Adrenal gland (tissue), 12 donors: ENCODE data around the gene UBE2O. TPM values are rescaled to one million over a fixed set of nuclear protein-coding genes. Genes with fewer than 3 reads are reported as not detected.

ENCODE experiments used
- DNase-seq, 7 donors: peaks; one replicate each; pipeline ENCODE4 v3.0.0-alpha.2; 2019 to 2020
- H3K27ac ChIP-seq, 5 donors: fragments of 200-600 bp; sonication (generic) in 4 of 5; 1 replicate in 3 of 5; 2 replicates in 2 of 5; pipeline versions ENCODE4 v1.5.1 to v1.8.0; 2016 to 2020; ENCODE audit warnings: mild to moderate bottlenecking in 1 of 5
- H3K27me3 ChIP-seq: fragments of 200-600 bp; 2 replicates; pipeline ENCODE4 v1.8.0; 2021
- H3K36me3 ChIP-seq, 2 donors: fragments of 200-600 bp; replicated peaks in 1 of 2; 1 replicate in 1 of 2; 2 replicates in 1 of 2; pipeline versions ENCODE4 v1.5.1 to v1.8.0; 2018 to 2022
- H3K4me1 ChIP-seq, 2 donors: fragments of 200-600 bp; replicated peaks in 1 of 2; 1 replicate in 1 of 2; 2 replicates in 1 of 2; pipeline versions ENCODE4 v1.5.1 to v1.8.0; 2018 to 2021
- H3K4me3 ChIP-seq, 4 donors: fragments of 200-600 bp; sonication (generic) in 3 of 4; one replicate each; pipeline ENCODE4 v1.5.1; 2016 to 2018
- H3K9me3 ChIP-seq, 3 donors: fragments of 200-600 bp; sonication (generic) in 1 of 3; replicated peaks in 1 of 3; 1 replicate in 2 of 3; 2 replicates in 1 of 3; pipeline versions ENCODE4 v1.5.1 to v1.8.0; 2016 to 2021
- POLR2A ChIP-seq, 2 donors: fragments of 450-650 bp; IDR thresholded peaks; one replicate each; pipeline ENCODE4 v1.6.1; 2017; ENCODE audit warnings: antibody characterized with exemption in 2 of 2, mild to moderate bottlenecking in 2 of 2, moderate library complexity in 1 of 2
- WGBS, 4 donors: extraction: QIAGEN DNeasy Blood & Tissue Kit in 2 of 4; methylation state at CpG; one replicate each; pipeline versions ENCODE4 v1.1.5 to v1.1.7; 2013 to 2017; 5-methylcytosine and 5-hydroxymethylcytosine counted together
- intact Hi-C, 2 donors: fragments of 100-400 bp; cut with DNase I; formaldehyde crosslinking; loops; one replicate each; pipeline versions ENCODE4 v1.14.1 to v1.15.0; 2022 to 2023
- polyA plus RNA-seq, 3 donors: library from polyadenylated mRNA; stranded (reverse); fragments of 200-250 nt in 2 of 3; fragments of 350-450 nt in 1 of 3; fragmentation: Illumina TruSeq in 1 of 3; extraction: RNeasy Lipid Tissue Mini Kit (QIAGEN cat#74804) in 1 of 3; gene quantifications; one replicate each; pipeline ENCODE4 v1.2.3, GENCODE V29; 2013 to 2014
- total RNA-seq, 9 donors: library from RNA; depleted of rRNA in 4 of 9; stranded (reverse); fragments of >200 nt in 4 of 9; fragments of 120-200 nt in 1 of 9; fragmentation: NEBNext Ultra II Directional in 1 of 9; extraction: Animal tissue kit (Norgen Biotek cat#: 25700) in 1 of 9; gene quantifications; one replicate each; pipeline versions ENCODE4 v1.1.0 to v1.2.4, GENCODE V29; 2013 to 2023
- TF ChIP-seq, protein P1 (sequence below), 6 experiments: fragments of 450-650 bp in 4 of 6; fragments of 200-600 bp in 2 of 6; sonication (generic) in 1 of 6; IDR thresholded peaks; 1 replicate in 5 of 6; 2 replicates in 1 of 6; pipeline versions ENCODE4 v1.5.1 to v1.8.0; 2016 to 2021; ENCODE audit warnings: antibody characterized with exemption in 6 of 6, mild to moderate bottlenecking in 2 of 6, moderate library complexity in 1 of 6
- donor health status: healthy with polysubstance abuse.
- donor health status: Bipolar disorder and iron deficiency.
- donor health status: DM: yes; HTN: yes; CAD: no.
- donor health status: DM: no; HTN: no; CAD: no.
- donor health status: DM: no; HTN: no; CAD: no.
- donor health status: DM: yes; HTN: yes; CAD: no.

Gene UBE2O
- total and polyA plus RNA-seq, 12 donors = 9.8 to 21.8 (median 15.8) TPM

DNA sequence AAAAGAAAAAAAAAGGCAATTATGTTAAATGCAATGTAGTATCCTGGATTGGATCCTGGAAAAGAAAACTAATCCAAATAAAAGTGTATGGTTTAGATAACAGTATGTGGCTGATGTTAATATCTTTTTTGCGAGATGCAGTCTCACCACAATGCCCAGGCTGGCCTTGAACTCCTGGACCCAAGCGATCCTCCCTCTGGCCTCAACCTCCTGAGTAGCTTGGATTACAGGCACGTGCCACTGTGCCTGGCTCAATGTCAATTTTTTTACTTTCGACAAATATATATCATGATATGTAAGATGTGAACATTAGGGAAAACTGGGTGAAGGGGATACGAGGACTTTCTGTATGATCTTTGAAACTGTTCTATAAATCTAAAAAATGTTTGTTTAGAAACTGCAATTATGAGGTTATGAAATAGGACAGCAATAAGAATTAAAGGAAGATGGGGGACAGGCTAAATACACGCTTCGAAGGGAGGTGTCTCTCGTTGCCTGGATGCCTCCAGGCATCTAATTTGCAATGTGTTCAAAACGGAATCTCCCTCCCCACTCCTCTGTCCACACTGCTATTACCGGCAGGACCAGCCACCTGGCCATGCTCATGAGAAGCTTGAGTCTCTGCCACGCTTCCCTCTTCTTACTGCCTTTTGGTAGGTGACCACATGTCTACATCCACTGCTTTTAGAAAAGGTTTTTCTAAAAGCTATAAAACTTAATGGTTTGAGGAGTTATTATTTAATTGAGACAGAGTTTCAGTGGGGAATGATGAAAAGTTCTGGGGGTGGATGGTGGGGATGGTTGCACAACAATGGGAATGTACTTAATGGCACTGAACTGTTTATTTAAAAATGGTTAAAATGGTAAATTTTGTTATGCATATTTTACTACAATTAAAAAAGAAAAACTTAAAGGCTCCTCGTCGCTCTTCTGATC is 15.2 kb downstream of the UBE2O start:
- intact Hi-C loops = no loop called here
- TF ChIP-seq, protein P1, sequence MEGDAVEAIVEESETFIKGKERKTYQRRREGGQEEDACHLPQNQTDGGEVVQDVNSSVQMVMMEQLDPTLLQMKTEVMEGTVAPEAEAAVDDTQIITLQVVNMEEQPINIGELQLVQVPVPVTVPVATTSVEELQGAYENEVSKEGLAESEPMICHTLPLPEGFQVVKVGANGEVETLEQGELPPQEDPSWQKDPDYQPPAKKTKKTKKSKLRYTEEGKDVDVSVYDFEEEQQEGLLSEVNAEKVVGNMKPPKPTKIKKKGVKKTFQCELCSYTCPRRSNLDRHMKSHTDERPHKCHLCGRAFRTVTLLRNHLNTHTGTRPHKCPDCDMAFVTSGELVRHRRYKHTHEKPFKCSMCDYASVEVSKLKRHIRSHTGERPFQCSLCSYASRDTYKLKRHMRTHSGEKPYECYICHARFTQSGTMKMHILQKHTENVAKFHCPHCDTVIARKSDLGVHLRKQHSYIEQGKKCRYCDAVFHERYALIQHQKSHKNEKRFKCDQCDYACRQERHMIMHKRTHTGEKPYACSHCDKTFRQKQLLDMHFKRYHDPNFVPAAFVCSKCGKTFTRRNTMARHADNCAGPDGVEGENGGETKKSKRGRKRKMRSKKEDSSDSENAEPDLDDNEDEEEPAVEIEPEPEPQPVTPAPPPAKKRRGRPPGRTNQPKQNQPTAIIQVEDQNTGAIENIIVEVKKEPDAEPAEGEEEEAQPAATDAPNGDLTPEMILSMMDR (IDR thresholded peaks at IDR 0.05) = no peak
- no peak for TF ChIP-seq POLR2A (IDR thresholded peaks at IDR 0.05)
- no peaks in the 10 kb centered on the region for H3K36me3 ChIP-seq
- DNase-seq = no peak
- no peak overlapping the region for H3K27ac ChIP-seq
- WGBS, 4 donors = 77 to 82% (median 78%) methylated on average over 13 of the region's 13 CpGs
- no peak overlapping the region for H3K4me3 ChIP-seq
- no peaks in the 10 kb centered on the region for H3K9me3 ChIP-seq
- H3K4me1 ChIP-seq = peaks cover 0 to 11% of the 10 kb centered on the region in 2 donors
- H3K27me3 ChIP-seq = no peaks in the 10 kb centered on the region

DNA sequence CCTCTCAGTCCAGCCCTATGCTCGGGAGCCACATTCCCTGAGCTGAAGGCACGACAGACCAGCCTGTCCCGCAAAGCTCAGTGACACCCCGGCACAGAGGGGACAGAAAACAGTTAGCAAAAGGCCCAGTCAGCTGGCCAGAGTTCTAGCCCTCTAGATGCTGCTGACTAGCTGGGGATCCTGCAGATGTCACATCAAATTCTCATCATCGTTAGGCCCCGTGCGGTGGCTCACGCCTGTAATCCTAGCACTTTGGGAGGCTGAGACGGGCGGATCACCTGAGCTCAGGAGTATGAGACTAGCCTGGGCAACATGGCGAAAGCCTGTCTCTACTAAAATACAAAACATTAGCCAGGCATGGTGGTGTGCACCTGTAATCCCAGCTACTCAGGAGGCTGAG is 17.2 kb downstream of the UBE2O start:
- no peak for DNase-seq
- no peak for TF ChIP-seq POLR2A (IDR thresholded peaks at IDR 0.05)
- TF ChIP-seq, protein P1 (IDR thresholded peaks at IDR 0.05) = no peak
- H3K27me3 ChIP-seq = no peaks in the 10 kb centered on the region

DNA sequence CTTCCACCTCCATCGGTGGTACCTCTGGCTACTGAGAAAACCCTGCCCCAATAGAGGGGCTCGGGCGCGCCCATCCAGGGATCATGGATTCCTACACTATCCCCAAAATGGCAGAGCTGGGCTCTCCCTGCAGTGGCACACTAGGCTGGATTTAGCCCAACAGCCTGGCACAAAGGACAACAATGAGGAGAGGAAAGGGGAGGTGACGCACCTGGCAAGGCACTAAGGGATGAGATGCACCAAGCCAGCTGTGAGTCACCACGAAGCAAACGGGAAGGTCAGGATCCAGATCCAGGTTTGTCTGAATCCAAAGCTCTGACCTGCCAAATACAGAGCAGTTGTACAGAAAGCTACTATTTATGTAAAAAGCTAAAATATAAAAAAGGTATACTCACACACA is 18.1 kb downstream of the UBE2O start:
- Histone ChIP-seq H3K36me3 (no peaks in the 10 kb centered on the region), H3K27me3 (no peaks in the 10 kb centered on the region), H3K4me3 (no peak overlapping the region), H3K9me3 (no peaks in the 10 kb centered on the region), H3K4me1 (peaks cover 0 to 6% of the 10 kb centered on the region in 2 donors), H3K27ac (peak overlapping the region in 1 of 5 donors; percentile 10)
- intact Hi-C loops = no loop called here
- 68 to 80% (median 74%) methylated on average over 5 to 7 of the region's 7 CpGs for WGBS, 4 donors
- TF ChIP-seq, protein P1 (IDR thresholded peaks at IDR 0.05) = no peak
- TF ChIP-seq POLR2A (IDR thresholded peaks at IDR 0.05) = no peak
- DNase-seq = peak in 6 of 7 donors; percentile 53 to 76 (median 62)

More for the DNA sequence above, 17.2 kb downstream of the UBE2O start:
- H3K9me3 ChIP-seq = no peaks in the 10 kb centered on the region
- intact Hi-C loops = no loop called here
- no peak overlapping the region for H3K4me3 ChIP-seq
- H3K36me3 ChIP-seq = no peaks in the 10 kb centered on the region
- no peak overlapping the region for H3K27ac ChIP-seq
- 92 to 96% (median 94%) methylated on average over 2 to 11 of the region's 11 CpGs for WGBS, 4 donors
- H3K4me1 ChIP-seq = peaks cover 0 to 8% of the 10 kb centered on the region in 2 donors

DNA sequence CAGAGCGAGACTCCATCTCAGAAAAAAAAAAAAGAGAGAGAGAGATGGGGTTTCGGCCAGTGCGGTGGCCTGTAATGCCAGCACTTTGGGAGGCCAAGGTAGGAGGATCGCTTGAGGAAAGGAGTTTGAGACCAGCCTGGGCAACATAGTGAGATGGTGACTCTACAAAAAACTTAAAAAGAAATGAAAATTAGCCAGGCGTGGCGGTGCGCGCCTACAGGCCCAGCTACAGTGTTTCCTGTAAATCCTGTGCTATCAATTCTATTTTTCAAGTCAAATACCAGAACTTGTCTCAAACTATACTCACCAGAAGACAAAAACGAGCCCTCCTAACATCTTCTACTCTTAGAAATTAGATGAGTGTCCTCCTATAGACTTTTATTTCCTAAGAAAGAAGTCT is 19.3 kb downstream of the UBE2O start:
- H3K36me3 ChIP-seq = no peaks in the 10 kb centered on the region
- no peak for DNase-seq
- 94 to 95% (median 95%) methylated on average over 9 of the region's 9 CpGs for WGBS, 4 donors
- intact Hi-C loops = no loop called here
- peaks cover 0 to 6% of the 10 kb centered on the region in 2 donors for H3K4me1 ChIP-seq
- no peak overlapping the region for H3K4me3 ChIP-seq
- no peaks in the 10 kb centered on the region for H3K9me3 ChIP-seq
- TF ChIP-seq POLR2A (IDR thresholded peaks at IDR 0.05) = no peak
- TF ChIP-seq, protein P1 (IDR thresholded peaks at IDR 0.05) = no peak
- no peaks in the 10 kb centered on the region for H3K27me3 ChIP-seq
- H3K27ac ChIP-seq = no peak overlapping the region
